Osteoblast (primary cell): ENCODE results near the gene CDH4. TPM values are rescaled to one million over a fixed set of nuclear protein-coding genes. Genes with fewer than 3 reads are reported as not detected.
A peak's percentile ranks its signal among the peaks of the same experiment; 100 is the strongest.

Experiments used
- DNase-seq: peaks from one replicate; pipeline ENCODE4 v3.0.0; 2011; ENCODE audit warnings: low spot score, mixed read lengths; ENCODE audit not compliant: insufficient read length; ENCODE audit errors: missing footprints
- H2AFZ ChIP-seq: 2 replicates; pipeline ENCODE4 v1.6.0; 2011; ENCODE audit warnings: mild to moderate bottlenecking, low read length
- H3K27ac ChIP-seq: 2 replicates; pipeline ENCODE4 v1.5.1; 2011; ENCODE audit warnings: mild to moderate bottlenecking, low read depth, low read length, moderate library complexity
- H3K27me3 ChIP-seq: 2 replicates; pipeline ENCODE4 v1.6.0; 2012; ENCODE audit warnings: mild to moderate bottlenecking, control low read depth, inconsistent platforms, low read length, moderate library complexity; ENCODE audit not compliant: insufficient read depth
- H3K36me3 ChIP-seq: 2 replicates; pipeline ENCODE4 v1.5.1; 2011; ENCODE audit warnings: mild to moderate bottlenecking, low read length, control low read depth, moderate library complexity; ENCODE audit not compliant: insufficient read depth
- H3K4me1 ChIP-seq: 2 replicates; pipeline ENCODE4 v1.5.1; 2011; ENCODE audit warnings: mild to moderate bottlenecking, low read length, control low read depth, moderate library complexity; ENCODE audit not compliant: insufficient read depth
- H3K4me2 ChIP-seq: 2 replicates; pipeline ENCODE4 v1.6.0; 2011; ENCODE audit warnings: mild to moderate bottlenecking, low read length; ENCODE audit not compliant: insufficient read depth
- H3K4me3 ChIP-seq: fragments of 200-600 bp; sonication (generic); 3 replicates; pipeline ENCODE4 v1.5.1; 2012; ENCODE audit warnings: mild to moderate bottlenecking, low read length, inconsistent platforms; ENCODE audit not compliant: insufficient read depth
- H3K79me2 ChIP-seq: 2 replicates; pipeline ENCODE4 v1.6.0; 2012; ENCODE audit warnings: mild to moderate bottlenecking, low read length, control low read depth, inconsistent platforms; ENCODE audit not compliant: insufficient read depth
- H3K9me3 ChIP-seq: 2 replicates; pipeline ENCODE4 v1.5.1; 2011; ENCODE audit warnings: low read depth, low read length, control low read depth
- H4K20me1 ChIP-seq: 2 replicates; pipeline ENCODE4 v1.6.0; 2012; ENCODE audit warnings: mild to moderate bottlenecking, low read length, control low read depth; ENCODE audit not compliant: insufficient read depth
- total RNA-seq: library from RNA; depleted of rRNA; stranded (reverse); fragments of >200 nt; gene quantifications from 2 replicates; pipeline ENCODE4 v1.2.3, GENCODE V29; 2012
- TF ChIP-seq, protein P1 (sequence below): IDR thresholded peaks from 2 replicates; pipeline ENCODE4 v1.5.1; 2011; ENCODE audit warnings: mild to moderate bottlenecking, low read depth, low read length, moderate library complexity; ENCODE audit errors: extremely low read depth

CDH4 gene
- total RNA-seq, 1 donor: 1.1 TPM

DNA sequence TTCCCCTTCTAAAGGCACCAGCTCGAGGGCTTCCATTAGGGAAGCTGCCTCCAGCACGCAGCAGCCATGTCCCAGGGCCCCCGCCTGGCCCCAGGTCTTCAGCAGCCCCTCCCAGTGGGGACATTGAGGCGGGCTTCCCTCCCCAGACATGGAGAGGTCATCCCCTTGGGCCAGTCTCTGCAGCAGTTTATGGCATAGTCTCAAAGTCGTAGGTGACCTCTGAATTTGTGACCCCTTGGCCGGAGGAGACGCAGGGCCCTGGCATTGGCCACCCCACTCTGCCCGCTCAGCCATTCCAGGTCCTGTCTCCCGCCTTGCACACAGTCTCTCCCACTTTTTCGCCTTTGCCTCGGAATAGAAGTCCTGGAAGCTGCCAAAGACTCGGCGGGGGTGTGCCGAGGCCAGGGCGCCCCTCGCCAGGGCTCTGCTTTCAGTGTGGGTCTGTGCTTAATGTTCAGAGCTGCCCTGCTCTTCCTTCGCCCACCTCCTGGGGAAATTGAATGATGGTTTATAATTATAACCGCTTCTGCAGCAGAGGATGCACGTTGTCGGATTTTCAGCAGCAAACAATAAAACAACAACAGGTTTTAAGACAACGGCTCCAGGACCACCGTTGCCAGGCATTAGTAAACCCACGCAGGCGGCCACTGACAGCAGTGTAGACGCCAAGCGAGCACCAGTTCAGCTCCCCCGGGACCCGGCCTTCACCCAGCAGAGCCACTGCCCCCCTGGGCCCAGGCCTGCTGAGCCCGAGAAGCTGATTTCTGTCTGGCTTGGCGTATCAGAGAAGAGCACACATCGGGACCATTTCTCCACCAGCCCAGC, 626.6 kb downstream of the CDH4 start:
- H3K79me2 ChIP-seq: no peaks in the 10 kb centered on the region
- H4K20me1 ChIP-seq: no peaks in the 10 kb centered on the region
- no peaks in the 10 kb centered on the region for H3K9me3 ChIP-seq
- no peak overlapping the region for H3K4me3 ChIP-seq
- H3K27ac ChIP-seq: no peak overlapping the region
- H2AFZ ChIP-seq: no peak overlapping the region
- peaks cover 6% of the 10 kb centered on the region for H3K4me1 ChIP-seq
- peak; percentile 81 for DNase-seq
- no peaks in the 10 kb centered on the region for H3K27me3 ChIP-seq
- TF ChIP-seq, protein P1, sequence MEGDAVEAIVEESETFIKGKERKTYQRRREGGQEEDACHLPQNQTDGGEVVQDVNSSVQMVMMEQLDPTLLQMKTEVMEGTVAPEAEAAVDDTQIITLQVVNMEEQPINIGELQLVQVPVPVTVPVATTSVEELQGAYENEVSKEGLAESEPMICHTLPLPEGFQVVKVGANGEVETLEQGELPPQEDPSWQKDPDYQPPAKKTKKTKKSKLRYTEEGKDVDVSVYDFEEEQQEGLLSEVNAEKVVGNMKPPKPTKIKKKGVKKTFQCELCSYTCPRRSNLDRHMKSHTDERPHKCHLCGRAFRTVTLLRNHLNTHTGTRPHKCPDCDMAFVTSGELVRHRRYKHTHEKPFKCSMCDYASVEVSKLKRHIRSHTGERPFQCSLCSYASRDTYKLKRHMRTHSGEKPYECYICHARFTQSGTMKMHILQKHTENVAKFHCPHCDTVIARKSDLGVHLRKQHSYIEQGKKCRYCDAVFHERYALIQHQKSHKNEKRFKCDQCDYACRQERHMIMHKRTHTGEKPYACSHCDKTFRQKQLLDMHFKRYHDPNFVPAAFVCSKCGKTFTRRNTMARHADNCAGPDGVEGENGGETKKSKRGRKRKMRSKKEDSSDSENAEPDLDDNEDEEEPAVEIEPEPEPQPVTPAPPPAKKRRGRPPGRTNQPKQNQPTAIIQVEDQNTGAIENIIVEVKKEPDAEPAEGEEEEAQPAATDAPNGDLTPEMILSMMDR: no peak
- no peaks in the 10 kb centered on the region for H3K36me3 ChIP-seq
- no peak overlapping the region for H3K4me2 ChIP-seq

DNA sequence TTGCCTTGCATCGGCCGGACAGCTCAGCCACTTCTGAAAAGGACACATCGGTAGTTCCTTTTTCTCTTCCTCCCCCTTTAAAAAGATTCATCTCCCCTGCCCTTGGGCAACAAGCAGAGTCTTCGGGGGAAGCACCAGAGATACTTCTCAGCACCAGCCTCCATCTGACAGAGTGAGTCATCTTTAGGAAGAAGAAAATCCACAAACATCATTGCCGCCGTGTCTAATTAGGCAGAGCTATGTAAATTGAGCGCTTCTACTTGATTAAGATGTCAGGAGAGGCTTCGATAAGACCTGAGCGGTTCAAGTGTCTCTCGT, 627.2 kb downstream of the CDH4 start:
- Histone ChIP-seq H4K20me1 (no peaks in the 10 kb centered on the region), H3K4me2 (no peak overlapping the region), H3K79me2 (no peaks in the 10 kb centered on the region), H3K27me3 (no peaks in the 10 kb centered on the region), H3K9me3 (no peaks in the 10 kb centered on the region), H3K4me3 (no peak overlapping the region), H3K4me1 (peaks cover 10% of the 10 kb centered on the region), H3K27ac (no peak overlapping the region), H3K36me3 (no peaks in the 10 kb centered on the region), H2AFZ (no peak overlapping the region)
- peak; percentile 74 for DNase-seq
- TF ChIP-seq, protein P1: no peak

- H4K20me1 ChIP-seq: no peaks in the 10 kb centered on the region
- no peaks in the 10 kb centered on the region for H3K36me3 ChIP-seq
- H3K9me3 ChIP-seq: no peaks in the 10 kb centered on the region
- H3K4me1 ChIP-seq: peaks cover 10% of the 10 kb centered on the region
- no peaks in the 10 kb centered on the region for H3K79me2 ChIP-seq
- no peak overlapping the region for H2AFZ ChIP-seq
- H3K27me3 ChIP-seq: no peaks in the 10 kb centered on the region
- H3K27ac ChIP-seq: no peak overlapping the region
- no peak for DNase-seq
- TF ChIP-seq, protein P1: no peak
- no peak overlapping the region for H3K4me3 ChIP-seq
- H3K4me2 ChIP-seq: no peak overlapping the region
Observed at GRCh38 chr20:61879694-61880093, 627.6 kb downstream of the CDH4 start.

GRCh38 chr20:61880706-61881105, 628.6 kb downstream of the CDH4 start:
- no peaks in the 10 kb centered on the region for H3K9me3 ChIP-seq
- H3K4me1 ChIP-seq: peaks cover 10% of the 10 kb centered on the region
- no peak overlapping the region for H3K4me2 ChIP-seq
- no peaks in the 10 kb centered on the region for H3K79me2 ChIP-seq
- TF ChIP-seq, protein P1: no peak
- H2AFZ ChIP-seq: no peak overlapping the region
- no peaks in the 10 kb centered on the region for H3K27me3 ChIP-seq
- no peaks in the 10 kb centered on the region for H3K36me3 ChIP-seq
- H4K20me1 ChIP-seq: no peaks in the 10 kb centered on the region
- no peak overlapping the region for H3K27ac ChIP-seq
- DNase-seq: peak; percentile 76
- no peak overlapping the region for H3K4me3 ChIP-seq
